GM21619 (cell line): ENCODE results near the gene SMARCA2.

ENCODE experiments used
- ATAC-seq: cut with Tn5 transposase; IDR thresholded peaks from one replicate; pipeline ENCODE4 v1.9.1; 2021; ENCODE audit not compliant: unreplicated experiment

Gene SMARCA2

GRCh38 chr9:2199999-2200796 is 185.1 kb downstream of the SMARCA2 start:
- ATAC-seq, result no peak

GRCh38 chr9:2208465-2208864 is 193.3 kb downstream of the SMARCA2 start:
- ATAC-seq, result no peak

- ATAC-seq, result no peak
Measured at GRCh38 chr9:2208991-2209390, 193.8 kb downstream of the SMARCA2 start.

GRCh38 chr9:2209400-2209799 is 194.3 kb downstream of the SMARCA2 start:
- ATAC-seq, result no peak

GRCh38 chr9:2210201-2210600 is 195.1 kb downstream of the SMARCA2 start:
- ATAC-seq, result no peak

- ATAC-seq, result no peak
Measured at GRCh38 chr9:2213830-2214468, 198.8 kb downstream of the SMARCA2 start.

GRCh38 chr9:2214707-2215106 is 199.6 kb downstream of the SMARCA2 start:
- no peak for ATAC-seq

GRCh38 chr9:2215921-2216441 is 200.8 kb downstream of the SMARCA2 start:
- no peak for ATAC-seq

- ATAC-seq, result no peak
Measured at GRCh38 chr9:2216591-2216990, 201.4 kb downstream of the SMARCA2 start.

- no peak for ATAC-seq
Measured at GRCh38 chr9:2217540-2217939, 202.4 kb downstream of the SMARCA2 start.

GRCh38 chr9:2220036-2220435 is 204.9 kb downstream of the SMARCA2 start:
- no peak for ATAC-seq

- no peak for ATAC-seq
Measured at GRCh38 chr9:2227144-2227867, 212.2 kb downstream of the SMARCA2 start.

GRCh38 chr9:2228132-2228531 is 213.0 kb downstream of the SMARCA2 start:
- ATAC-seq, result no peak

GRCh38 chr9:2228641-2229040 is 213.5 kb downstream of the SMARCA2 start:
- no peak for ATAC-seq

- no peak for ATAC-seq
Measured at GRCh38 chr9:2229109-2229721, 214.1 kb downstream of the SMARCA2 start.

GRCh38 chr9:2230362-2230761 is 215.2 kb downstream of the SMARCA2 start:
- ATAC-seq, result no peak

- ATAC-seq, result no peak
Measured at GRCh38 chr9:2231101-2231500, 216.0 kb downstream of the SMARCA2 start.

GRCh38 chr9:2231829-2232228 is 216.7 kb downstream of the SMARCA2 start:
- ATAC-seq, result no peak

GRCh38 chr9:2233274-2233673 is 218.1 kb downstream of the SMARCA2 start:
- ATAC-seq, result no peak

GRCh38 chr9:2234371-2234893 is 219.3 kb downstream of the SMARCA2 start:
- no peak for ATAC-seq

- no peak for ATAC-seq
Measured at GRCh38 chr9:2235623-2236022, 220.5 kb downstream of the SMARCA2 start.
